Mesenchymal stem cell (in vitro differentiated cells and primary cell): Measurements from ENCODE around the gene CST9.

Experiments
- DNase-seq: peaks from one replicate; pipeline ENCODE4 v3.0.0-alpha.2; 2013
- H2AFZ ChIP-seq: one replicate; pipeline ENCODE4 v1.6.1; 2013; ENCODE audit warnings: low read depth, mild to moderate bottlenecking, control low read depth, inconsistent platforms, low read length, moderate library complexity
- H2AK5ac ChIP-seq: 2 replicates; pipeline ENCODE4 v1.6.1; 2013; ENCODE audit warnings: low read length, moderate library complexity, mild to moderate bottlenecking, inconsistent platforms; ENCODE audit not compliant: severe bottlenecking
- H2BK120ac ChIP-seq: one replicate; pipeline ENCODE4 v1.6.1; 2013; ENCODE audit warnings: low read depth, mild to moderate bottlenecking, inconsistent platforms, low read length, moderate library complexity
- H2BK12ac ChIP-seq, 2 experiments: one replicate each; pipeline ENCODE4 v1.6.1; 2013; ENCODE audit warnings: inconsistent platforms in 2 of 2, low read length in 2 of 2, mild to moderate bottlenecking in 2 of 2, moderate library complexity in 2 of 2, control low read depth in 1 of 2
- H2BK15ac ChIP-seq: one replicate; pipeline ENCODE4 v1.6.1; 2013; ENCODE audit warnings: mild to moderate bottlenecking, low read depth, inconsistent platforms; ENCODE audit not compliant: poor library complexity, severe bottlenecking
- H2BK5ac ChIP-seq: 2 replicates; pipeline ENCODE4 v1.6.1; 2013; ENCODE audit warnings: low read depth, mild to moderate bottlenecking, low read length, control low read depth, inconsistent platforms; ENCODE audit not compliant: poor library complexity, severe bottlenecking
- H3K14ac ChIP-seq, 2 experiments: one replicate each; pipeline ENCODE4 v1.6.1; 2013; ENCODE audit warnings: inconsistent platforms in 2 of 2, low read length in 2 of 2, control low read depth in 1 of 2, mild to moderate bottlenecking in 1 of 2, moderate library complexity in 1 of 2
- H3K18ac ChIP-seq, 2 experiments: one replicate each; pipeline ENCODE4 v1.6.1; 2013; ENCODE audit warnings: inconsistent platforms in 2 of 2, low read length in 2 of 2, control low read depth in 1 of 2, low read depth in 1 of 2, mild to moderate bottlenecking in 1 of 2
- H3K23ac ChIP-seq, 2 experiments: one replicate each; pipeline ENCODE4 v1.6.1; 2013; ENCODE audit warnings: inconsistent platforms in 2 of 2, low read length in 2 of 2, mild to moderate bottlenecking in 2 of 2, moderate library complexity in 2 of 2, control low read depth in 1 of 2
- H3K27ac ChIP-seq: 2 replicates; pipeline ENCODE4 v1.5.1; 2013; ENCODE audit warnings: mild to moderate bottlenecking, moderate library complexity, low read length, control low read depth, inconsistent platforms; ENCODE audit not compliant: poor library complexity, severe bottlenecking
- H3K27me3 ChIP-seq, 2 experiments: 2 replicates each; pipeline versions ENCODE4 v1.6.1 to v1.7.0; 2013; ENCODE audit warnings: low read length in 2 of 2, mild to moderate bottlenecking in 2 of 2, moderate library complexity in 2 of 2, control low read depth in 1 of 2, inconsistent platforms in 1 of 2; ENCODE audit not compliant: control insufficient read depth in 1 of 2, insufficient read depth in 1 of 2
- H3K36me3 ChIP-seq, 2 experiments: 2 replicates each; pipeline versions ENCODE4 v1.6.1 to v1.7.0; 2013; ENCODE audit warnings: low read length in 2 of 2, control low read depth in 1 of 2, inconsistent platforms in 1 of 2, low read depth in 1 of 2, mild to moderate bottlenecking in 1 of 2; ENCODE audit not compliant: insufficient read depth in 2 of 2, control insufficient read depth in 1 of 2
- H3K4ac ChIP-seq, 2 experiments: one replicate each; pipeline ENCODE4 v1.6.1; 2013; ENCODE audit warnings: inconsistent platforms in 2 of 2, low read length in 2 of 2, mild to moderate bottlenecking in 2 of 2, moderate library complexity in 2 of 2, control low read depth in 1 of 2, low read depth in 1 of 2
- H3K4me1 ChIP-seq: 2 replicates; pipeline ENCODE4 v1.6.1; 2013; ENCODE audit warnings: low read depth, low read length, control low read depth; ENCODE audit not compliant: control insufficient read depth, insufficient read depth
- H3K4me2 ChIP-seq: 2 replicates; pipeline ENCODE4 v1.6.1; 2013; ENCODE audit warnings: low read length, mild to moderate bottlenecking, inconsistent platforms; ENCODE audit not compliant: poor library complexity, severe bottlenecking
- H3K4me3 ChIP-seq, 2 experiments: 2 replicates each; pipeline versions ENCODE4 v1.5.1 to v1.7.0; 2013; ENCODE audit warnings: low read length in 2 of 2, mild to moderate bottlenecking in 2 of 2, control low read depth in 1 of 2, low read depth in 1 of 2; ENCODE audit not compliant: insufficient read depth in 1 of 2
- H3K79me1 ChIP-seq: replicated peaks from 2 replicates; pipeline ENCODE4 v1.6.1; 2013; ENCODE audit warnings: mild to moderate bottlenecking, control low read depth, low read length, inconsistent platforms; ENCODE audit not compliant: poor library complexity, severe bottlenecking
- H3K9ac ChIP-seq: 2 replicates; pipeline ENCODE4 v1.7.0; 2013; ENCODE audit warnings: mild to moderate bottlenecking, low read length, moderate library complexity
- H3K9me3 ChIP-seq: 2 replicates; pipeline ENCODE4 v1.7.0; 2013; ENCODE audit warnings: mild to moderate bottlenecking, low read length; ENCODE audit not compliant: control insufficient read depth
- H4K8ac ChIP-seq: one replicate; pipeline ENCODE4 v1.6.1; 2013; ENCODE audit warnings: inconsistent platforms, mild to moderate bottlenecking, low read length, moderate library complexity
- H4K91ac ChIP-seq: one replicate; pipeline ENCODE4 v1.6.1; 2013; ENCODE audit warnings: mild to moderate bottlenecking, low read length, inconsistent platforms
- WGBS: methylation state at CpG from one replicate; pipeline ENCODE4 v1.1.7; 2013; ENCODE audit warnings: mixed read lengths; 5-methylcytosine and 5-hydroxymethylcytosine counted together

CST9 gene

DNA sequence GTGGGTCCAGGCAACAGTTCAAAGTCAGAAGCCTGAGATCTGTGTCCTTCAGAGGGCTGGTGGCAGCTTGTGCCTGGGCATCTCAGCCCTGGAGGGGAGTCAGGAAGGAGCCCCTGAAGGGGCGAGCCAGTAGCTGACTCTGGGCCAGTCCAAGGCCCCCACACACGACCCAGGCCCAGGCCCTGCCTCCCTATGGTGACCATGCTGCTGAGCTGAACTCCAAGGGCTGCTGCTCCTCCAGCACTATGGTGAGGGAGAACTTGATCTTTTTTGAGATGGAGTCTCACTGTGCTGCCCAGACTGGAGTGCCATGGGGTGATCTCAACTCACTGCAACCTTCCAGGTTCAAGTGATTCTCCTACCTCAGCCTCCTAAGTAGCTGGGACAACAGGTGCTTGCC, 47.2 kb upstream of the CST9 start:
- Histone ChIP-seq H3K36me3 (no peaks in the 10 kb centered on the region), H3K18ac (no peak overlapping the region), H2AK5ac (peak overlapping the region; percentile 89), H3K14ac (no peak overlapping the region), H4K8ac (no peak overlapping the region), H3K79me1 (no peaks in the 10 kb centered on the region), H3K9me3 (no peaks in the 10 kb centered on the region), H3K4me2 (no peak overlapping the region), H3K4me1 (peaks cover 21% of the 10 kb centered on the region), H3K27ac (peak overlapping the region; percentile 92), H2AFZ (no peak overlapping the region), H3K27me3 (no peaks in the 10 kb centered on the region), H2BK12ac (no peak overlapping the region), H4K91ac (no peak overlapping the region), H3K4ac (no peak overlapping the region), H2BK5ac (peak overlapping the region; percentile 92), H3K23ac (peak overlapping the region in 1 of 2 experiments; percentile 50), H2BK120ac (no peak overlapping the region), H2BK15ac (no peak overlapping the region), H3K9ac (no peak overlapping the region), H3K4me3 (no peak overlapping the region)
- DNase-seq: no peak
- WGBS: 68% methylated on average over 2 of the region's 2 CpGs

DNA sequence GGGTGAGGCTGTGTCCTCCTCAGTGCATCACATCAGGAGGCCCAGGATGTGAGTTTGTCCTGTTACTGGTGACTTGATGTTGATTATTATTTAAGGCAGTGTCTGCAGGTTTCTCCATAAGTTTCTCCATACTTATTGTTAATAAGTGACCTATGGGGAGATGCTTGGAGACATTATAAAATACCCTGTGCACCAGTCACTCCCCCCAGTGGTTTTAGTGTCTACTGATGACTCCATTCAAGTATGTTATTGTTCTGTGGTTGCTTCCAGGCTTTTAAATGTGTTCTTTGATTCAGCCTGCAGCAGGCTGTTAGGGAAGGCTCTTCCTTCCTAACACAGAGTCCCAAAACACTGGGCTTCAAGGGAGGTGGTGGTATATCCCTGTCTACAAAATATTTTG, 46.7 kb upstream of the CST9 start:
- Histone ChIP-seq H3K4me3 (no peak overlapping the region), H3K9me3 (no peaks in the 10 kb centered on the region), H2BK5ac (no peak overlapping the region), H2AFZ (no peak overlapping the region), H3K27me3 (no peaks in the 10 kb centered on the region), H3K23ac (no peak overlapping the region), H2BK120ac (no peak overlapping the region), H3K18ac (no peak overlapping the region), H3K9ac (no peak overlapping the region), H3K4me1 (peaks cover 21% of the 10 kb centered on the region), H2AK5ac (no peak overlapping the region), H3K4ac (no peak overlapping the region), H3K14ac (no peak overlapping the region), H4K8ac (no peak overlapping the region), H2BK15ac (no peak overlapping the region), H4K91ac (no peak overlapping the region), H3K36me3 (no peaks in the 10 kb centered on the region), H3K79me1 (no peaks in the 10 kb centered on the region), H2BK12ac (no peak overlapping the region), H3K4me2 (no peak overlapping the region), H3K27ac (peak overlapping the region; percentile 92)
- no peak for DNase-seq

GRCh38 chr20:23651117-23651516, 45.4 kb upstream of the CST9 start:
- Histone ChIP-seq H3K27ac (no peak overlapping the region), H3K27me3 (no peaks in the 10 kb centered on the region)
- WGBS: no CpG with 5 or more reads among the region's 2 CpGs

DNA sequence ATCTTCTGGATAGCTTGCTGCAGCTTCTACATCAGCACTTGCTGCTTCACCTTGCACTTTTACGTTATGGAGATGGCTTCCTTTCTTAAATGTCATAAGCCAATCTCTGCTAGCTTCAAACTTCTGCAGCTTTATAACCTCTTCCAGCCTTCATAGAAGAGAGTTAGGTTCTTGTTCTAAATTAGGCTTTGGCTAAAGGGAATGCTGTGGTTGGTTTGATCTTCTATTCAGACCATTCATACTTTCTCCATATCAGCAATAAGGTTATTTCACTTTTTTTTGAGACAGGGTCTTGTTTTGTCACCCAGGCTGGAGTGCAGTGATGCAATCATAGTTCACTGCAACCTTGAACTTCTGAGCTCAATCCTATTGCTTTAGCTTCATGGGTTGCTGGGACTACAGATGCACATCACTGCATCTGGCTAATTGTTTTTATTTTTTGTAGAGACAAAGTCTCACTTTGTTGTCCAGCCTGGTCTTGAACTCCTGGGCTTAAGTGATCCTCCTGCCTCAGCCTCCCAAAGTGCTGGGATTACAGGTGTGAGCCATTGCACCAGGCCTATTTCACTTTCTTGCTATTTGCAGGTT, 44.2 kb upstream of the CST9 start:
- H3K23ac ChIP-seq: no peak overlapping the region

More at GRCh38 chr20:23651117-23651516, 45.4 kb upstream of the CST9 start:
- Histone ChIP-seq H3K18ac (no peak overlapping the region), H3K79me1 (no peaks in the 10 kb centered on the region), H2BK120ac (no peak overlapping the region), H3K9me3 (no peaks in the 10 kb centered on the region), H3K9ac (no peak overlapping the region), H2BK12ac (no peak overlapping the region), H4K8ac (no peak overlapping the region), H2BK15ac (no peak overlapping the region), H2AFZ (no peak overlapping the region), H3K4me2 (no peak overlapping the region), H3K23ac (no peak overlapping the region), H4K91ac (no peak overlapping the region), H3K14ac (no peak overlapping the region), H2AK5ac (no peak overlapping the region), H2BK5ac (no peak overlapping the region), H3K4ac (no peak overlapping the region), H3K36me3 (no peaks in the 10 kb centered on the region), H3K4me1 (peaks cover 17% of the 10 kb centered on the region), H3K4me3 (no peak overlapping the region)
- DNase-seq: no peak

More for the DNA sequence above, 44.2 kb upstream of the CST9 start:
- WGBS: 80% methylated on average over 1 of the region's 1 CpG
- no peak overlapping the region for H2BK15ac ChIP-seq
- peaks cover 12% of the 10 kb centered on the region for H3K4me1 ChIP-seq
- H2BK120ac ChIP-seq: no peak overlapping the region
- no peak for DNase-seq
- H3K27ac ChIP-seq: no peak overlapping the region
- H2AK5ac ChIP-seq: no peak overlapping the region
- no peak overlapping the region for H2BK12ac ChIP-seq
- no peaks in the 10 kb centered on the region for H3K36me3 ChIP-seq
- no peak overlapping the region for H3K9ac ChIP-seq
- H2BK5ac ChIP-seq: no peak overlapping the region
- no peak overlapping the region for H4K8ac ChIP-seq
- no peak overlapping the region for H3K18ac ChIP-seq
- H3K27me3 ChIP-seq: no peaks in the 10 kb centered on the region
- H3K4me3 ChIP-seq: no peak overlapping the region
- no peak overlapping the region for H3K4ac ChIP-seq
- H4K91ac ChIP-seq: no peak overlapping the region
- H3K14ac ChIP-seq: no peak overlapping the region
- H2AFZ ChIP-seq: no peak overlapping the region
- no peak overlapping the region for H3K4me2 ChIP-seq
- H3K79me1 ChIP-seq: no peaks in the 10 kb centered on the region
- H3K9me3 ChIP-seq: no peaks in the 10 kb centered on the region
